ENCODE data around the gene PINLYP. TPM values are rescaled to one million over a fixed set of nuclear protein-coding genes. Genes with fewer than 3 reads are reported as not detected.
A peak's percentile ranks its signal among the peaks of the same experiment; 100 is the strongest.

PINLYP gene
- total and polyA plus RNA-seq, 7 donors: 1.4 to 21.0 (median 10.8) TPM

DNA sequence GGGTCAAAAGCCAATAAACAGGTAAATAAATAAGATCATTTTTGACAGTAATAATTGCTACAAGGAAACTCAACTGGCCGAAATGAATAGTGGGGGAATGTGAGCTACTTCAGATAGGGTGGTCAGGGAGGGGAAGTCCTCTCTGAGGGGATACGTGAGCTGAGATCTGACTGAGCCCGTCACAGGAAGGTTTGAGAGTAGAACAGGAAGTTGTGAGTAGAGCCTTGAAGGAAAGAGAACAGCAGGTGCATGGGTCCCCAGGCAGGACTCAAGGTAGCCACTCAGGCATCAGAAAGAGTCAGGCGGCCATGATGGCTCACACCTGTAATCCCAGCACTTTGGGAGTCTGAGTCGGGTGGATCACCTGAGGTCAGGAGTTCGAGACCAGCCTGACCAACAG is 14.1 kb downstream of the PINLYP start:
- TF ChIP-seq EP300 (IDR thresholded peaks at IDR 0.05): no peak
- no peak for TF ChIP-seq POLR2AphosphoS5 (IDR thresholded peaks at IDR 0.05)
- no peak for TF ChIP-seq POLR2A (IDR thresholded peaks at IDR 0.05)
- TF ChIP-seq, protein P1, sequence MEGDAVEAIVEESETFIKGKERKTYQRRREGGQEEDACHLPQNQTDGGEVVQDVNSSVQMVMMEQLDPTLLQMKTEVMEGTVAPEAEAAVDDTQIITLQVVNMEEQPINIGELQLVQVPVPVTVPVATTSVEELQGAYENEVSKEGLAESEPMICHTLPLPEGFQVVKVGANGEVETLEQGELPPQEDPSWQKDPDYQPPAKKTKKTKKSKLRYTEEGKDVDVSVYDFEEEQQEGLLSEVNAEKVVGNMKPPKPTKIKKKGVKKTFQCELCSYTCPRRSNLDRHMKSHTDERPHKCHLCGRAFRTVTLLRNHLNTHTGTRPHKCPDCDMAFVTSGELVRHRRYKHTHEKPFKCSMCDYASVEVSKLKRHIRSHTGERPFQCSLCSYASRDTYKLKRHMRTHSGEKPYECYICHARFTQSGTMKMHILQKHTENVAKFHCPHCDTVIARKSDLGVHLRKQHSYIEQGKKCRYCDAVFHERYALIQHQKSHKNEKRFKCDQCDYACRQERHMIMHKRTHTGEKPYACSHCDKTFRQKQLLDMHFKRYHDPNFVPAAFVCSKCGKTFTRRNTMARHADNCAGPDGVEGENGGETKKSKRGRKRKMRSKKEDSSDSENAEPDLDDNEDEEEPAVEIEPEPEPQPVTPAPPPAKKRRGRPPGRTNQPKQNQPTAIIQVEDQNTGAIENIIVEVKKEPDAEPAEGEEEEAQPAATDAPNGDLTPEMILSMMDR (IDR thresholded peaks at IDR 0.05): no peak
- intact Hi-C loops (cut with DNase I): no loop called here
- Histone ChIP-seq H3K27me3 (no peaks in the 10 kb centered on the region), H3K4me1 (peaks cover 0 to 20% (median 18%) of the 10 kb centered on the region in 4 donors), H3K27ac (no peak overlapping the region), H3K36me3 (peaks cover 16 to 67% (median 32%) of the 10 kb centered on the region in 4 donors), H3K9me3 (no peaks in the 10 kb centered on the region), H3K4me3 (no peak overlapping the region)
- 67 to 88% methylated on average over 6 of the region's 6 CpGs for WGBS, 2 donors
- no peak for DNase-seq

DNA sequence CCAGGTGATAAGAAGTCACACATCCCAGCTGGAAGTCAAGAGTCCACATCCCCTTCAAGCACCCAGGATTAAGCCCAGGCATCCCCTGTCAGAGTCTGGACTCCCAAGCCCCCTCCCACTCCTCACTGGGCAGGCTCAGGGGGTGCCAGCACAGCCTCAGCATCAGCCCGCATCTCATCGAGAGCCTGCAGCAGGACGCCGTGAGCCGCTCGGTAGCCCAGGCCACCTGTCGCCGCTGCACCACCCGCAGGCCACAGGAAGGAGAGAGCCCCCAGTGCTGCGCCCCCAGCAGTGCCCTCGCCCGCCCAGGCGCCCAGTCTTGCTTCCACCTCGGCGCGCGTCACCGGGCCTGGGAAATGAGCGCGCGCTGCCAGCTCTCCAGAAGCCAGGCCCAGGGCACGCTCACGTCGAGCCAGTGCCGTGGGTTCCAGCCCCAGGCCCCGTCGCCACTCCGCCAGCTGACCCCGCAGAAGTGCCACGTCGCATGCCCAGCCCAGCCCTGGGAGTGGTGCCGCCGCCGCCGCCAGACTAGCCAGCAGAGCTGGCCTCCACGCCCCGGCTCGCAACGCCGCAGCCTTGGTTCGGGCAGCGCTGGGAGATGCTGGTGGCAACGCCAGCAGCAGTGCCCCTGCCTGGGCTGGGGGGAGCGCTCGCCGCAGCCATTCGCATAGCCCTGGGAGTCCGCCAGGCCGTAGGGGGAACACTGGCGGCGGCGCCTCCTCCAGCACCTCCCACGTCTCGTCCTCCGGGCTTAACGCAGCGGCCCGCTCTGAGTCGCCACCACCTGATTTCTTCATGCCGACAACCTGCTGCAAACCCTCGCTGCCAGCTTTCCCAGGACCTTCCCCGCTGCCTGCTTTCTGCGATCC is 16.5 kb downstream of the PINLYP start:
- whole genome bisulfite sequencing, 2 donors: 97% methylated on average over 63 of the region's 63 CpGs
- H3K4me3 ChIP-seq: no peak overlapping the region
- no peaks in the 10 kb centered on the region for H3K9me3 ChIP-seq
- H3K4me1 ChIP-seq: peaks cover 0 to 36% (median 28%) of the 10 kb centered on the region in 4 donors
- H3K27ac ChIP-seq: no peak overlapping the region
- intact Hi-C loops (cut with DNase I): no loop called here
- no peak for DNase-seq
- no peaks in the 10 kb centered on the region for H3K27me3 ChIP-seq
- TF ChIP-seq POLR2AphosphoS5 (IDR thresholded peaks at IDR 0.05) (no peak), EP300 (IDR thresholded peaks at IDR 0.05) (no peak), POLR2A (IDR thresholded peaks at IDR 0.05) (no peak)
- TF ChIP-seq, protein P1 (IDR thresholded peaks at IDR 0.05): no peak
- peaks cover 16 to 59% (median 28%) of the 10 kb centered on the region in 4 donors for H3K36me3 ChIP-seq

DNA sequence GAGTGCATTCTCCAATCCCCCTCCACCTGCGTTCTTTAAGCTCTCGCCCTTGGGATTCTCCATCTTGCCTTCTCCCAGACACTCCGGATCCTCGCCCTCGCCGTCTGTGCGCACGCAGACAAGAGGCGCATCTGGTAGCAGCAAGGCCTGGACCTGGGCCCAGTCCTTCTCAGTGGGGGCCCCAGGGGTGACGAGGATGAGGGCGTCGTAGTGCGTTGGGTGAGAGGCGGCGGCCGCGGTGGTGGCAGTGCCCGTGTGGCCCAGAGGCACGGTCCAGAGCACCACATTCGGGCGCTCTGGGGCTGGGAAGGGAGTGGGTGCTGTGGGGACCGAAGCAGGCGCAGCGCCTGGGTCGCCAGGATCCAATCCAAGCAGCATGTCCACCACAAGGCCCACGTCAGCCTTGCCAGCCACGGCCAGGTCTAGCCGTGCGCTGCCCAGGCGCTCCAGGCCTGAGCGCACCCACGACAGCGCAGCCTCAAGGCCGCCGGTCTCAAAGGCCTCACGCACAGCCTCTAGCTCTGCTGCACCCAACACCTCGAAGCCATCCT is 17.3 kb downstream of the PINLYP start:
- H3K27ac ChIP-seq: no peak overlapping the region
- intact Hi-C loops (cut with DNase I): no loop called here
- peaks cover 0 to 43% (median 35%) of the 10 kb centered on the region in 4 donors for H3K4me1 ChIP-seq
- no peaks in the 10 kb centered on the region for H3K27me3 ChIP-seq
- no peak overlapping the region for H3K4me3 ChIP-seq
- H3K9me3 ChIP-seq: no peaks in the 10 kb centered on the region
- WGBS, 2 donors: 96% methylated on average over 37 of the region's 37 CpGs
- TF ChIP-seq, protein P1 (IDR thresholded peaks at IDR 0.05): no peak
- TF ChIP-seq POLR2AphosphoS5 (IDR thresholded peaks at IDR 0.05): no peak
- TF ChIP-seq EP300 (IDR thresholded peaks at IDR 0.05): no peak
- TF ChIP-seq POLR2A (IDR thresholded peaks at IDR 0.05): no peak
- peaks cover 16 to 59% (median 28%) of the 10 kb centered on the region in 4 donors for H3K36me3 ChIP-seq
- DNase-seq: no peak

DNA sequence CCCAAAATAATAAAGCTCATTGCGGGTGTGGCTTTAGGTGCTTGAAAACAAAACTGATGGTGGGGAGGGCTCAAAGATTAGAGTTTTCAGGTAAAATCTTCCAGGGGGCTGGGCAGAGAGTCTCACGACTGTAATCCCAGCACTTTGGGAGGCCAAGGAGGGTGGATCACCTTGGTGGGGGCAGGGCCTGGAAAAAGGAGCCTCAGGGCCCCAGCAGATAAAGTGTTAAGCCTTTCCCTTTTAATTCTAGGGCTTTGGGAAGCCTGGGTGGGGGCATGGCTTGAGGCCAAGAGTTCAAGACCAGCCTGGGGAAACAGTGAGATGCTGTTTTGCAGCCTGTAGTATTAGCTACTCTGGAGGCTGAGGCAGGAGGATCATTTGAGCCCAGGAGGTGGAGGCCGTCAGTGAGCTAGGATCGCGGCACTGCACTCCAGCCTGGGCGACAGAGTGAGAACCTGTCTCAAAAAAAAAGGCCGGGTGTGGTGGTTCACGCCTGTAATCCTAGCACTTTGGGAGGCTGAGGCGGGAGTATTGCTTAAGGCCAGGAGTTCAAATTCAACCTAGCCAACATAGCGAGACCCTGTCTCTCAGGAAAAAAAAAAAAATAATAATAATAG is 18.6 kb downstream of the PINLYP start:
- H3K4me3 ChIP-seq: peak overlapping the region in 3 of 4 donors; percentile 57 to 73 (median 72)
- TF ChIP-seq, protein P1 (IDR thresholded peaks at IDR 0.05): no peak
- TF ChIP-seq POLR2A (IDR thresholded peaks at IDR 0.05): no peak
- TF ChIP-seq POLR2AphosphoS5 (IDR thresholded peaks at IDR 0.05): no peak
- no peak for TF ChIP-seq EP300 (IDR thresholded peaks at IDR 0.05)
- H3K36me3 ChIP-seq: peaks cover 16 to 60% (median 29%) of the 10 kb centered on the region in 4 donors
- H3K4me1 ChIP-seq: peaks cover 0 to 46% (median 37%) of the 10 kb centered on the region in 4 donors
- WGBS, 2 donors: 84 to 92% methylated on average over 10 of the region's 10 CpGs
- DNase-seq: no peak
- H3K9me3 ChIP-seq: no peaks in the 10 kb centered on the region
- H3K27me3 ChIP-seq: no peaks in the 10 kb centered on the region
- intact Hi-C loops (cut with DNase I): no loop called here
- H3K27ac ChIP-seq: peak overlapping the region; percentile 90 to 99 (median 95)
